Femur (tissue), 1 donor: ENCODE data around the gene CRACR2B.

Experiments used
- DNase-seq: peaks from one replicate; pipeline ENCODE4 v3.0.0-alpha.2; 2017

Gene CRACR2B

DNA sequence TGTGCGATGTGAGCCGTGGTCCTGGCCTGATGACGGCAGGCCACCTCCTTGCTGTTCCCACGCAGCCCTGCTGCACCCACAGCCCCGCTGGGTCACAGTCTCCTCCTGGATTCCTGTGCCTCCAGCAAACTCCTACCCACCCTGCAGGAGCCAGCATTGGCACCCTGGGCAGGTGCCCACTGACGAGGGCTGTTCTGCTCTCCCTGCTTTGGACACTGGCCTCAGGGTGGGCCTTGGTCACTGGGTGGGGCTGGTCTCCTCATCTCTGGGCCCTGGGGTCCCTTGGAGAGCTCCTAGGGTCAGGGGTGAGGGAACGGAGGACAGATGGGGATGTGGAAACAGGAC is 27.6 kb downstream of the CRACR2B start:
- DNase-seq = no peak

DNA sequence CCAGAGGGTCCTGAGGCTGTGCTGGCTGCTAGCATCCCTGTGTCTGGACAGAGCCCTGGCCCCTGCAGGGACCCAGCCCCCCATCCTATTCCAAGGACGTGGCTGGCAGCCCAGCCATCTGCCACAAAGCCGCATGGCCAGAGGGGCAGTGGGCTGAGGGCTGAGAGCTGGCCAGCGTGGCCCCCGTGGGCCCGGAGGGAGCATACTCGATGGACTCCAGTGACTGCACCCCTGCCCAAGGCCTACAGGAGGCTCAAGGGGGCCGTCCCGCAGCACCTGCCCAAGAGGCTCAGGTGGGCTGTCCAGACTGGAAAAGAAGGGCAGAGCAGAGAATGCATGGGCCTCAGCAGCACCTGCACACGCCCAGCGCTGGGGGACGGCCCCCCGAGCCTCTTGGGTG is 28.1 kb downstream of the CRACR2B start:
- no peak for DNase-seq

DNA sequence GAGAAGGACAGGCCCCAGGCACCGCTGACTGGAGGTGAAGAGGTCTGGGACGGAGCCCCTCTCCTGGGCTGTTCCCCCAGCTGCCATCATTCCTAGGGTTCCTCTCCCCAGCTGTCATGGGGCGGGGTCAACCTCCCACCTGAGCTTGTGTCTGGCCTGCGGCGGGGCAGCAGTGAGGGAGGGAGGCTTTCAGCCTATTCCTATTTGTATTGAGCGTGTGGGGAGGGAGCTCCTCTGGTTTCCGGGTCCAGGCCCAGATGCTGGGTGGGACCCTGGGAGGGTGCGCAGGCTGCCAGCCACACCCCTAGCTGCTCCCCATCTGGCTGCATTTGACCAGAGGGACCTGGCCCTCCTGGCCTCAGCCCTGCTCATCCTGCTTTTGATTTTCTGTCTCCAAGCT is 28.7 kb downstream of the CRACR2B start:
- DNase-seq = no peak

DNA sequence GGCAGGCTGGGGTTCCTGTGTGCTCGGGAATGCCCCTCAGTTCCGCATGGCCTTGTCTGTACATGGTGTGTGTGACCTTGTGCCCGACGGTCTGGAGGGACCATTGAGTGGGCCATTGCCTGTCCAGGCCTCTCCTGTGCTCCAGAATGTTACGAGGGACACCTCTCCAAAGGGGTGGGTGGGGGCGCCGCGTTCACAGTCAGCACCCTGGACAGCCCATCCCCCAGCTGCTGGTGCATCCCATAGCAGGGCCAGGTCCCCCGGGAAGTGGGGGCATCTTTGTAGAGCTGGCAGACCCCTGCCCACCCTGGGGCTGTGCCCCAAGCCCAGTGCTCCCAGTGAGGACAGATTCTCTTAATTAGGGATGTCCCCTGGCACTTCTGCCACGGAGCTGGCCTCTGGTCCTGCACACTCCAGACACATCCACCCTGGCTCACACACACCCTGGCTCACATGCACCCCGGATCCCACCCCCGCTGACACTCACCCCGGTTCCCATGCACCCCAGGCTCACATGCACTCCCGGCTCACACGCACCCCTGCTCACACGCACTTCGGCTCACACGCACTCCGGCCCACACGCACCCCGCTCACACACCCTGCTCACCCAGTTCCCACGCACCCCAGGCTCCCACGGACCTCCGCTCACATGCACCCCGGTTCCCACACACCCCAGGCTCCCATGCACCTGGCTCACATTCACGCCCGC is 30.5 kb downstream of the CRACR2B start:
- no peak for DNase-seq

DNA sequence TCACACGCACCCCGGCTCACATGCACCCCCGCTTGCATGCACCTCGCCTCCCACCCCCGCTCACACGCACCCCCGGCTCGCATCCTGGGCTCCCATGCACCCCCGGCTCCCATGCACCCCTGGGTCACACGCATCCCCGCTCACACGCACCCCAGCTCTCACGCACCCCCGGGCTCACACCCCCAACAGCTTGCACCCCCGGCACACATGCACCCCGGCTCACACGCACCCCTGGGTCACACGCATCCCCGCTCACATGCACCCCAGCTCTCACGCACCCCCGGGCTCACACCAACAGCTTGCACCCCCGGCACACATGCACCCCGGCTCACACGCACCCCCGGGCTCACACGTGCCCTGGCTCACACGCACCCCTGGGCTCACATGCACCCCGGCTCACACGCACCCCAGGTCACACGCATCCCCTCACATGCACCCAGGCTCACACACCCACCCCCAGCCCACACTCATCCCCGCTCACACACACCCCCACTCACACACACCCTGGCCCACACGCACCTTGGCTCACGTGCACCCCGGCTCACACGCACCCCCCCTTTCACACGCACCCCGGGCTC is 31.1 kb downstream of the CRACR2B start:
- no peak for DNase-seq

DNA sequence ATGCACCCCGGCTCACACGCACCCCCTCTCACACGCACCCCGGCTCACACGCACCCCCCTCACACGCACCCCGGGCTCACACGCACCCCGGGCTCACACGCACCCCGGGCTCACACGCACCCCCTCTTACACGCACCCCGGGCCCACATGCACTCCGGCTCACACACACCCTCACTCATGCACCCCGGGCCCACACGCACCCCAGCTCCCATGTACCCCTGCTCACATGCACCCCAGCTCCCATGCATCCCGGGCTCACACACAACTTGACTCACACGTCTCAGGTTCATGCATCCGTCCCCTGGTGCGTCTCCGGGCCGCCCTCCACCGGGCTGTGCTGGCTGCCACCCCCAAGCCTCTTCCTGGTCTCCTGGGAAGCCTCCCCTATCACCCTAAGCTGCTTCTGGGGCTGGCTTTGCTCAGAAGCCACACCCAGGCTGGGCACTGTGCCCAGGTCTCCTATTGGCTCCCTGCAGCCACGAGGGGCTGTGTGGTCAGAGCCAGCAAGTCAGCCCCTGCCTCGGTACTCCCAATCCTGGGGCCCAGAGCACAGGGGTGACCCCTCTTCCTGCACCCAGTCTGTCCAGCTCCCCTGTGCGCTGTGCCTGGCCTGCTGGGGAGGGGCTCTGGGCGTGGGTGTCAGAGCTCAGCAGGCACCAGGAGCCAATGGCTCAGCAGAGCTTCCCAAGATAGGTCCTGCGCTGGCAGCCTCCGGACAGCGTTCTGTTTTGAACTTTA is 31.8 kb downstream of the CRACR2B start:
- peak; percentile 88 for DNase-seq

DNA sequence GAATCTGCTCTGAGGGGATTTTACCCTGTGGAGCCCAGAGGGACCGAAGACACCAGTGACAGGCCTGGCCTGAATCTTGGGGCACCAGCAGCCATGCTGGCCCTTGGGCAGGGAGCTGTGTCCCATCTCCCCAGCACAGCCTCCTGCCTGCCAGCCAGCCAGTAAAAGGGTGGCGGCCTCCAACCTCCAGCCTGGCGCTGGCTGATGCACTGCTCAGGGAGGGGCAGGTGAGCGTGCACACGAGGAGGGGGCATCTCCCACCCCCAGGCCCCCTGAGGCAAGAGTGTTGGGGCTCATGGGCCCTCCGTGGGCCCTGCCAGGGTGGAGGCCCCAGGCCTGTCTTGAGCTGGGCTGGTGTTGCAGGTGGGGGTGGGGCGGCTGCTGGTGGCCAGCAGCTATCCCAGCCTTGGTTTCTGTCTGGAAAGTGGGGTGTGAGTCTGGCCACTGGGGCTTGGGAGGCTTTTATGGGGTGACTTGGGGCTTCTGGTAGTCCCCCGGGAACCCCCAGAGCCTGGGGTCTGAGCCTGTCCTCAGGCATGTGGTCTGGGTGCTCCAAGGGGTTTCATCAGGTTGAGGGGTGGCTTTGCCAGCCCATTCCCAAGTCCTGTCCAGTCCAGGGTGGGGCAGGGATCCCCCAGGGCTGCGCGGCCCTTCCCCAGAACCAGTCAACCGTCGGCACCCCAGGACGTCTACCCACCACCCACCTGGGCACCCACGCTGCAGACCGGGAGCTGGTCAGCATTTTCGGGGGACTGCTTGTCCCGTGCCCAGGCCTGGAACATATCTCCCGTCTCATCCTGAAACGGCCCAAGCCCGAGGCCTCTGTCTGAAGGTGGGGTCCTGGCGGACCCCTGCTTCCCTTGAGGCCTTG is 32.8 kb downstream of the CRACR2B start:
- no peak for DNase-seq

DNA sequence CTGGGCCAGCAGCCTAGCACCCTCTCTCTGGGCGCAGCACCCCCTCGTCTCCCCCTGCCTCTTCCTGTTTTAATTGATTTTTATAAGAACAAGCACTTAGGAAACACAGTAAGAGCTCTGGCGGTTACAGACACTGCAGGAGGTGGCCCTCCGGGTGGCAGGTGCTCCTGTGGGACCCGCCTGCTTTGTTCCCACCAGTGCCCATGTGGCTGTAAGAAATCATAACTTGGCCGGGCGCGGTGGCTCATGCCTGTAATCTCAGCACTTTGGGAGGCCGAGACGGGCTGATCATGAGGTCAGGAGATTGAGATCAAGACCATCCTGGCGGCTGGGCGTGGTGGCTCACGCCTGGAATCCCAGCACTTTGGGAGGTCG is 33.4 kb downstream of the CRACR2B start:
- DNase-seq = no peak

DNA sequence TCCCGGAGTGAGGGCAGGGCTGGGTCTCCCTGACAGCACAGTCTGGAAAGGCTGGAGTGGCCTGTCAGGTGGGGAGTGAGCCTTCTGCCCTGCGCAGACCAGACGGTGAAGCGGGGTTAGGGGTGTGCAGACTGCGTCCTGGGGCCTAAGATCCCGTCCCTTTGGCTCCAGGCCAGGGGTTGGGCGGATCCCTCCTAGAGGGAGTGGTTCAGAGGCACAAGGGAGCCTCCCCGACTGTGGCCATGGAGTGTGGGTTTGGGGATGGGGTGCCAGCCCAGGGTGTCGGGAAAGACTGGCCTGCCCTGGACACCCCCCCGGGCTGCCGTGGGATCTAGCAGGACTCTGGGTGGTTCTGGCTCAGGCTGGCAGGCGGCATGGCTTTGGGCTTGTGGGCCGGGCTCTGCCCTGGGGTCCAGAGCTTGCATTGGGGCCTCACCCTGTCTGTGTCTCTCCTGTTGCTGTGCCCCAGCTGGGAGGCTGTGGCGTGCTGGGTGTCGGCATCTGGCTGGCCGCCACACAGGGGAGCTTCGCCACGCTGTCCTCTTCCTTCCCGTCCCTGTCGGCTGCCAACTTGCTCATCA is 34.5 kb downstream of the CRACR2B start:
- no peak for DNase-seq

DNA sequence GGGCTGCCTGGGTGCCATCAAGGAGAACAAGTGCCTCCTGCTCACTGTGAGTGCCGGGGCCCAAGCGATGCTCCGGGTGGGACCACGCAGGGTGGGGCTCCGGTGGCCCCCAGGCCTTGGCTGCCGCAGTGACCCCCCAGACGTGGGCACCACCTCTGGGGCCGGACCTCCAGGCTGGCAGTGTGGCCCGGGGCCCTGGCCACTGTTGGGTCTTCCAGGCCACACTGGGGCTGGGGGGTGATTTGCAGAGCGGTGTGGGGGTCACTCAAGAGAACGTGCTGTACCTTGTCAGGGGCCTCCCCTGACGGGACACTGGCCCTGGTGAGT is 34.9 kb downstream of the CRACR2B start:
- no peak for DNase-seq

DNA sequence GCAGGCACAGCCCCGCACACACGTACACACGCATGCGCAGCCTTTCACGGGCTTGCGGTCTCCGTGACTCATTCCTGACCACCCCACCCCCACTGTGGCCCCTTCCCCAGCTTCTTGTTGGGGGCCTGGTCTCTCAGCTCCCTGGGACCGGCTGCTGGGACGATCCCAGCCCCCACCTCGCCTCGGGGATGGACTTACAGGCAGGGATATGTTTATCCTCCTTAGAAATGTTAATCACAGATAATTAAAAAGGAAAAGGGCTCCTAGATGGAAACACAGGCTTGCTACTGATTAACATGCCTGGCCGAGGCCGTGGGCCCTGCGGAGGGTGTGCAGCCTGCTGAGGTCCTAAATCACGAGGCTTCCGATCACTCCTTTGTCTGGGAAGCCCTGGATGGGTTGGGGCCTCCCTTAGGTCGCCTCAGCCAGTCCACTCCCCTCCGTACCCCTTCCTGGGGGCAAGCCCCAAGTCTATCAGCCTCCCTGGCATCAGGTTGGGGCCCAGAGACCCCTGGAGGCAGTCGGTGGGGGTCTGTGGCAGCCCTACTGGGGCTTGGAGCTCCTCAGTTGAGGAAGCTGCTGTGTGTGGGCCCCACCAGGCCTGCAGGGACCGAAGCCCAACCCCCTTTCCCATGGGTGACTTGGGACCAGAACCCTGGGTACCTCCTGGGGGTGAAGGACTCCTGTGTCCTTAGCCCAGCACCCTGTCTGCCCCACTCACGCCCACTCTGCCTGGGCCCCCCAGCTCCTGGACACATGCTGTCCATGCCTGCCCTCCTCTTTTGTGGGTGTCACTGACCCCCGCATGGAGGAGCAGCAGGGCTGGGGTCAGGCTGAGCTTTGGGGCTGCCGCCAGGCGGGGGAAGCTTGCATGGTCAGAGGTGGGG is 35.5 kb downstream of the CRACR2B start:
- DNase-seq = no peak

DNA sequence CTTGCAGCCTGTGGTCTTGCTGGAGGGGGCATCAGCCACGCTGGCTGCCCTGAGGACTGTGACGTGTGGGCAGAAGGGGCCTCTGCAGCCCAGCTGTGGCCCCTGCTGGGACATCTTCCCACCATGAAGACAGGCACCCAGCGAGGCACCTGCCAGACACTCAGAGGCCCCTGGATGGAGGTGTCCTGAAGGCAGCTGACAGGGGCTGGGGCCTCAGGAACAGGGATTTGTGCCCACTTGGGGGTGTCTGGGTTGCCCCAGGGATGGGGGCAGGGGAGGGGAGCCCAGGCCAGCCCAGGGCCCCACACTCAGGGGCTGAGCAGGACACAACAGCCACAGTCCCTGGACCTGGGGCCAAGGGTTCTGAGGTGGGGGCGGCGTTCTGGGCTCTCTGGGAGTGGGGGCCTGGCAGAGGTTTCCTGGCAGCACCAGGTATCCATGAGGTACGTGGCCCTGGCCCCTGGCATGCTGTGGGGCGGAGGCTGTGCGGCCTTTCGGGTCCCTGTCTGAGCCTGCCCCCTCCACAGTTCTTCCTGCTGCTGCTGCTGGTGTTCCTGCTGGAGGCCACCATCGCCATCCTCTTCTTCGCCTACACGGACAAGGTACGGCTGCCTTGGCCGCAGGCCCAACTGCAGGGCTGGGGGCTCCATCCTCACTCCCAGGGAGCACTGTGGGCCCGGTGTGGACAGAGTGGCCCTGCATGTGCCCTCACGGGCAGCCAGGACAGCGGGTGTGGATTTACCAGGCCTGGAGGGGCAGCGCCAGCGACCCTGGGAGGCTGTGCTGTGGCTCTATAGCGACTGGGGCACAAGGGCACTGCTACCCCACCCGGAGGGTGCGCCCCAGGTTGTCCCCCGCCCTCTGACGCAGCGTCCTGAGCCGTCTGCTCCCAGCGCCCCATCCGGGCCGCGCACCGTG is 36.5 kb downstream of the CRACR2B start:
- no peak for DNase-seq

DNA sequence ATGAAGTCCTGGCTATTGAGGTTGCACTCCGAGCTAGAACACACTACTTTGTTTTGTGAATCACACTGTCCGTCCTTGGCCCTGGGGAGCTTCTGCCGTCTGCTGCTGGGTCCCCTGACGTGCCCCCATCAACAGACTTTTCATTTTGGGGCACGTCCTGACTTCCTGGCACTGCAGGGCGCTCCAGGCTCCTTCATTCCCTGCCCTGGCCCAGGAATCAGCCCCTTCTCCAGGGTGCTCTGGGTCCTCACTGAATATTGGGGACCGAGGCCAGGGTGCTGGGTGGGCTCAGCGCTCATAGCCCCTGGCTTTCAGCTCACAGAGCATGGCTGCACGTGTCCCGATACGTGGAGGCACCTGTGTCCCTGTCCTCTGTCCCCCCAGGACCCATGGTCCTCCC is 37.2 kb downstream of the CRACR2B start:
- no peak for DNase-seq

DNA sequence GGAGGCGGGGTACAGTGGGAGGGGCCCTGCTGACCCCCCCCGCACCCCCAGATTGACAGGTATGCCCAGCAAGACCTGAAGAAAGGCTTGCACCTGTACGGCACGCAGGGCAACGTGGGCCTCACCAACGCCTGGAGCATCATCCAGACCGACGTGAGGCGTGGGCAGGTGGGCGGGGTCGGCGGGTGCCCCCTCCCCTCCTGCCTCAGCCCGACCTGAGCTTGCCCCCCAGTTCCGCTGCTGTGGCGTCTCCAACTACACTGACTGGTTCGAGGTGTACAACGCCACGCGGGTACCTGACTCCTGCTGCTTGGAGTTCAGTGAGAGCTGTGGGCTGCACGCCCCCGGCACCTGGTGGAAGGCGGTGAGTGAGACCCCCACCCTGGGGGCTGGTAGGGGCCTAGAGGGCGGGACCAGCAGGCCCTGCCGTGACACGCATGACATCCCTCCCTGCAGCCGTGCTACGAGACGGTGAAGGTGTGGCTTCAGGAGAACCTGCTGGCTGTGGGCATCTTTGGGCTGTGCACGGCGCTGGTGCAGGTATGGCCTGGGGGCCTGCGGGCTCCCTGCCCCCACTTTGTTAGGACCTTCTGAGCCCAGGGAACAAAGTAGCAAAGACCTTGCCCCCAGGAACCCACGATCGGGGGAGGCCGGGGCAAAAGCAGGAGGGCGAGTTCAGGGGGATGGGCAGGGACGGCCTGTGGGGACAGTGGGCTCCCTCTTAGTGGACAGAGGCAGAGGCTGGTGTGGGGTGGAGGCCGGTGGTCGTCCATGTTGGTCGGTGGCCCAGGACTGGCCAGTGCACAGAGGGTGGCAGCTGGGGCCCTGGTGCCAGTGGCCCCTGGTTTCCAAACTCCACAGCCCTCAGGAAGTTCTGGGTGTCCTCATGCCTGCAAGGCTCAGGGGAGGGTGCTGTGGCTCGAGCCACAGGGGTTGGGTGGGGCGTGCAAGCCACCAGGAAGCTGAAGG is 38.0 kb downstream of the CRACR2B start:
- DNase-seq = no peak

DNA sequence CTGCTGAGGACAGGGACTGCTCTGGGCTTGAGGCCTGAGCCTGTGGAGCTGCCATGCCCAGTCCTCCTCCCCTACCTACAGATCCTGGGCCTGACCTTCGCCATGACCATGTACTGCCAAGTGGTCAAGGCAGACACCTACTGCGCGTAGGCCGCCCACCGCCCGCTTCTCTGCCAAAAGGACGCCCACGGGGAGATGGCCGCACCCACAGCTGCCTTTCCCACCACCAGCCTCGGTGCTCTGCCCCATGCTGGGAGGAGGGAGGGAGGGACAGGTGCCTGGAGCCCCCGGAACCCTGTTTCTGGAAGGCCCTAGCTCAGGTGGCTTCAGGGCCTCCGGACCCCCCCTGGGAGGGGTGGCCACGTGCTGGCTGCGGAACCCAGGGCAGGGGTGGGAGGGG is 38.8 kb downstream of the CRACR2B start:
- DNase-seq = no peak

DNA sequence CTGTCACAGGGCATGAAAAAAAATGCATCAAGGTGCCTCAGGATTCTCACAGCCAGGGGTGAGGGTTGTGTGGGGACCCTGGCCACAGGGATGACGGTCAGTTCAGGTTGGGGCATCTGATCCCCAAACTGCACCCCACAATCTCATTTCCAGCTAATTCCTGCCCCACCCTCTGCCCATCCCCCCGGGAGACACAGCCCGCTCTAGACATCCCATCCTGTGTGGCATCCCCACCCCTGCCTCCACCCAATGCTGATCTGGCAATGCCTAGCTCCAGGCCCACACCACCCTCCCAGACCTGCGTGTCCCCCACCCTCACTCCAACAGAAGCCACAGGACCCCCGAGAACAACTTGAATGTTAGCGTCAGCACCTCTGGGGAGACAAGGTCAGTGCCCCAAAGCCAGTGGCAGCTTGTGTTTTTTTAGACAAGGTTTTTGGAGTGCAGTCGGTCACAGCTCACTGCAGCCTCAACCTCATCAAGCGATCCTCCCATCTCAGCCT is 40.2 kb downstream of the CRACR2B start:
- no peak for DNase-seq

DNA sequence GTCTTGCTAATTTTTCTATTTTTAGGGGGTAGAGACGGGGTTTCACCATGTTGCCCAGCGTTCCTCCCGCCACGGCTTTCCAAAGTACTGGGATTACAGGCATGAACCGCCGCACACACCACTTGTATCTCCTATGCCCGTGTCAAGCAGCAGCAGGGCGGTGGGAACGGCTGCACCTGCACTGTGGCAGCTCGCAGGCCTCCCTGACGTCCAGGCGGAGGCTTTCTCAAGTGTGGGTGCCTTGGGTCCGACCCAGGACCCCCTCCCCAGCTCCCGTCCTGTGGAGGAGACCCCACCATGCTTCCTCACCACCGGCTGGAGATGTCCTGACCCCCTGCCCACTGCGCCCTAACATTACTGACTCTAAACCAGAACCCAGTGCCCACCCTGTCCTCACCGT is 40.7 kb downstream of the CRACR2B start:
- DNase-seq = no peak

DNA sequence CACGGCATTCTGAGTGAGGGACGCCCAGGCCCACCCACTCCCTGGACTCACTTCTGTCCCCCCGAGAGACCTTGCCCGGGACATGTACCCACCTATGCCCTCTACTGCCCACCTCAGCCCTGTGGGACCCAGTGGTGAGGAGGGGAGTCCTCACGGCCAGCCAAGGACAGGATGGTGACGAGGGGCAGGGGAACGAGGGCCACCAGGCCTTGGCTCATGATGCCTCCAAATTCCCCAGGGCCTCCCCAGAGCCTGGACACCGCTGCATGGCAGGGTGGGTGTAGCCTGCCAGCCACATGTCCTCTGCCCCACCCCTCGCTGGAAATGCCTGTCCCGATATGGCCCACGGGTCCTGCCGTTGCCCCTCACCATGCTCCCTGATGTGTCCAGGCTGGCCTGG is 41.1 kb downstream of the CRACR2B start:
- no peak for DNase-seq

DNA sequence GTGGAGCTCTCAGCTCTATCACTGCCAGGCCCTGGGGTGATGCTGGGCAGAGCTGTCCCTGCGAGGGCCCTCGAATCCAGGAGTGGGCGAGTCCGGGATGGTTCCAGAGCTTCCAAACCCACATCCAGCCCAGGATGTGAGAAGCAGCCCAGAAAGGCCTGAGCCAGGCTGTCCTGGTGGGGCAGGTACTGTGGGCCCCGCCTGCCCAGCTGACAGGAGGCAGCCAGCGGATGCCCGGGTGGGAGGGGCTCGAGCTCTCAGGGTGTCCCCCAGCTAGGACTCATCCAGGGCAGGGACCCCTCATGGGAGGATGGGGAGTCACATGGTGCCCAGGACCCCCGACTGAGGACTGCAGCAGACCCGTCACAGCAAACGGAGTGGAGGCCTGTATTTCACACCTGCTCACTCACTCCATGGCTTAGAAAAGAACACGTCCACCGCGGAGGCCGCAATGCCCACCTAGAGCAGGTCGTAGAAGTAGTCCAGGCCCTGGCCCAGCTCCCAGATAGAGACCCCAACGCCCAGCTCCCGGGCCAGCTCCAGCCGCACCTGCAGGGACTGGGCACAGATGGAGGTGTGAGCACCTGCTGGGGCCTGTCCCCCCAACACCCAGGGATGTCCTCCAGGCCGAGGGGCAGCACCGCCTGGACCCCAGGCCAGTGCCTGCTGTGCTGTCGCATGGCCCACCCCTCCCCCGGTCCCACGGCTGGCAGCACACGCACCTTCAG is 41.8 kb downstream of the CRACR2B start:
- DNase-seq = no peak
